Neural progenitor cell (in vitro differentiated cells): ENCODE measurements around the gene JMJD6.

Source experiments
- EZH2 ChIP-seq: fragments of 200-600 bp; sonication (generic); IDR thresholded peaks from 2 replicates; pipeline ENCODE4 v1.6.1; 2017; ENCODE audit warnings: antibody characterized with exemption, mild to moderate bottlenecking, moderate library complexity
- EZH2phosphoT487 ChIP-seq: fragments of 200-600 bp; sonication (generic); IDR thresholded peaks from 2 replicates; pipeline ENCODE4 v1.6.1; 2017; ENCODE audit warnings: antibody characterized with exemption
- TF ChIP-seq, protein P1 (sequence below): fragments of 200-600 bp; sonication (generic); IDR thresholded peaks from 2 replicates; pipeline ENCODE4 v1.5.1; 2017; ENCODE audit warnings: antibody characterized with exemption, mild to moderate bottlenecking

DNA sequence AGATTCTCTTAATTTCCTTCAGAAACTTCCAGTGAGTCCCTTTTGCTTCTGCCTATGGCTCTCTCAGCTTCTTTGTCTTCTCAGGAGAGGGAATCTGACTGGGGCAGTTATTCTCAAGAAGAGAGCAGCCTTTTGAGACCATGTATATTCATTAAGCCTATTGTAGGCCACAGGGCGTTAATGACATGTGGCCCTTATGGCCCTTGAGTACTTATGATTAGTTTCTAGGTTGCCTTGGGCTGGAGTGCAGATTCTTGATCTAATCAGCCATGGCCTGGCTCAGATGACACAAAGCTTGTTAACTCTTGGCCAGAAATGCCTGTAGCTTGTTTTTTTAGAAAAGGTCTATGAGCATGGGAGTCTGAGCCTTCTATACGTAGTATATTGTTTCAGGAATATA, 28.9 kb upstream of the JMJD6 start:
- TF ChIP-seq, protein P1, sequence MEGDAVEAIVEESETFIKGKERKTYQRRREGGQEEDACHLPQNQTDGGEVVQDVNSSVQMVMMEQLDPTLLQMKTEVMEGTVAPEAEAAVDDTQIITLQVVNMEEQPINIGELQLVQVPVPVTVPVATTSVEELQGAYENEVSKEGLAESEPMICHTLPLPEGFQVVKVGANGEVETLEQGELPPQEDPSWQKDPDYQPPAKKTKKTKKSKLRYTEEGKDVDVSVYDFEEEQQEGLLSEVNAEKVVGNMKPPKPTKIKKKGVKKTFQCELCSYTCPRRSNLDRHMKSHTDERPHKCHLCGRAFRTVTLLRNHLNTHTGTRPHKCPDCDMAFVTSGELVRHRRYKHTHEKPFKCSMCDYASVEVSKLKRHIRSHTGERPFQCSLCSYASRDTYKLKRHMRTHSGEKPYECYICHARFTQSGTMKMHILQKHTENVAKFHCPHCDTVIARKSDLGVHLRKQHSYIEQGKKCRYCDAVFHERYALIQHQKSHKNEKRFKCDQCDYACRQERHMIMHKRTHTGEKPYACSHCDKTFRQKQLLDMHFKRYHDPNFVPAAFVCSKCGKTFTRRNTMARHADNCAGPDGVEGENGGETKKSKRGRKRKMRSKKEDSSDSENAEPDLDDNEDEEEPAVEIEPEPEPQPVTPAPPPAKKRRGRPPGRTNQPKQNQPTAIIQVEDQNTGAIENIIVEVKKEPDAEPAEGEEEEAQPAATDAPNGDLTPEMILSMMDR: no peak
- TF ChIP-seq EZH2phosphoT487: no peak
- TF ChIP-seq EZH2: no peak
